Measurements from ENCODE around the gene TOB1. TPM values are rescaled to one million over a fixed set of nuclear protein-coding genes. Genes with fewer than 3 reads are reported as not detected.

The TOB1 gene
- polyA plus RNA-seq, 1 of the 3 experiments (the other 2 are of a cell fraction), result 19.3 TPM

DNA sequence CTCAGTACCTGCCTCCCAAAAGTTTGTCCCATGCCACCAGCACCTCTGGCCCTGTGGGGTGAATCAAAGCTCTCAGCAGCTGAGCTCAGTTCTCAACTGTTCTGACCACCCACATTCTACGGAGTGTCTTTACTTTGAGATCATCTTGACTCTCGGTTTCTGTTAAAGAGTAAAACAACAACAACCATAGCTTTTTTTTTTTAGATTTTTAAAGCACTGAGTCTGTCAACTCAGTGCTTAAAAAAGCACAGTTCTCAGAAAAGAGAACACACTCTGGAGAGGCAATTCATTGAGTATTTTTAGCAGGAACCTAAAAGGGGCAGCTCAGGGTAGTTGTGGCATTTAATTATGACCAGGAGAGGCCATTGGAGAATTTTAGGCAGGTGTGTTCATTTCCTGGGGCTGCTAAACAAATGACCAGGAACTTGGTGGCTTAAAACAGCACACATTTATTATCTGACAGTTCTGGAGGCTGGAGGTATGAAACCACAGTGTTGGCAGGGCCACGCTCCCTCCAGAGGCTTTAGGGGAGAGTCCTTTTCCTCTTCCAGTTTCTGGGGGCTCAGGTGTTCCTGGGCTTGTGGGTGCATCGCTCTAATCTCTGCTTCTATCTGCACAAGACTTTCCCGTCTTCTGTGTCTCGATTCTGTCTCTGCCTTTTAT is 37.5 kb downstream of the TOB1 start:
- H3K36me3 ChIP-seq (replicated peaks in 1 of 2; ENCODE audit: control insufficient read depth in 1 of 2, insufficient read depth in 2 of 2, low read length in 1 of 2), result no peaks in the 10 kb centered on the region
- no peak overlapping the region for H3K4me3 ChIP-seq (ENCODE audit: low read depth in 2 of 2, low read length in 1 of 2)
- H2AFZ ChIP-seq (ENCODE audit: low read depth), result no peak overlapping the region
- TF ChIP-seq, protein P1, sequence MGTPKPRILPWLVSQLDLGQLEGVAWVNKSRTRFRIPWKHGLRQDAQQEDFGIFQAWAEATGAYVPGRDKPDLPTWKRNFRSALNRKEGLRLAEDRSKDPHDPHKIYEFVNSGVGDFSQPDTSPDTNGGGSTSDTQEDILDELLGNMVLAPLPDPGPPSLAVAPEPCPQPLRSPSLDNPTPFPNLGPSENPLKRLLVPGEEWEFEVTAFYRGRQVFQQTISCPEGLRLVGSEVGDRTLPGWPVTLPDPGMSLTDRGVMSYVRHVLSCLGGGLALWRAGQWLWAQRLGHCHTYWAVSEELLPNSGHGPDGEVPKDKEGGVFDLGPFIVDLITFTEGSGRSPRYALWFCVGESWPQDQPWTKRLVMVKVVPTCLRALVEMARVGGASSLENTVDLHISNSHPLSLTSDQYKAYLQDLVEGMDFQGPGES (IDR thresholded peaks at IDR 0.05; ENCODE audit: low read depth, low read length), result no peak
- TF ChIP-seq, protein P2, sequence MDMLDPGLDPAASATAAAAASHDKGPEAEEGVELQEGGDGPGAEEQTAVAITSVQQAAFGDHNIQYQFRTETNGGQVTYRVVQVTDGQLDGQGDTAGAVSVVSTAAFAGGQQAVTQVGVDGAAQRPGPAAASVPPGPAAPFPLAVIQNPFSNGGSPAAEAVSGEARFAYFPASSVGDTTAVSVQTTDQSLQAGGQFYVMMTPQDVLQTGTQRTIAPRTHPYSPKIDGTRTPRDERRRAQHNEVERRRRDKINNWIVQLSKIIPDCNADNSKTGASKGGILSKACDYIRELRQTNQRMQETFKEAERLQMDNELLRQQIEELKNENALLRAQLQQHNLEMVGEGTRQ (IDR thresholded peaks at IDR 0.05; ENCODE audit: borderline replicate concordance, low read depth, low read length), result no peak
- no peak for TF ChIP-seq TAF1 (IDR thresholded peaks at IDR 0.05; ENCODE audit: borderline replicate concordance, low read depth, low read length)
- TF ChIP-seq TEAD4 (IDR thresholded peaks at IDR 0.05; ENCODE audit: borderline replicate concordance, insufficient read depth), result no peak
- no peak for TF ChIP-seq TCF12 (IDR thresholded peaks at IDR 0.05)
- WGBS (ENCODE audit: low lambda C conversion rate), result 74% methylated on average over 6 of the region's 6 CpGs
- DNase-seq, result no peak
- no peaks in the 10 kb centered on the region for H3K9me2 ChIP-seq
- no peaks in the 10 kb centered on the region for H3K9me3 ChIP-seq
- H3K27me3 ChIP-seq (ENCODE audit: insufficient read depth), result peaks cover 12% of the 10 kb centered on the region; the same call in 1 of the 2 replicates
- H3K9ac ChIP-seq, result no peak overlapping the region
- H3K27ac ChIP-seq (ENCODE audit: low read depth in 2 of 2, low read length in 1 of 2), result no peak overlapping the region
- no peaks in the 10 kb centered on the region for H3F3A ChIP-seq (replicated peaks; ENCODE audit: insufficient read depth)
- peaks cover 0 to 4% of the 10 kb centered on the region in 2 experiments; a peak in 1 of 4 replicates for H3K4me1 ChIP-seq (ENCODE audit: control insufficient read depth in 1 of 2, insufficient read depth in 2 of 2, low read depth in 1 of 2, low read length in 1 of 2)
- no peaks in the 10 kb centered on the region for H3K79me2 ChIP-seq (ENCODE audit: insufficient read depth)
- CTCF ChIA-PET, result interaction anchor here (1.2 to 8.1 kb wide), 5 partner anchors 11 to 202 kb away, joined by 4 to 100 read pairs (median 12); no protein-coding TSS in a partner anchor
- H3K4me2 ChIP-seq, result no peak overlapping the region
- POLR2A ChIA-PET, result no interaction called here
- H4K20me1 ChIP-seq (ENCODE audit: insufficient read depth), result no peaks in the 10 kb centered on the region

DNA sequence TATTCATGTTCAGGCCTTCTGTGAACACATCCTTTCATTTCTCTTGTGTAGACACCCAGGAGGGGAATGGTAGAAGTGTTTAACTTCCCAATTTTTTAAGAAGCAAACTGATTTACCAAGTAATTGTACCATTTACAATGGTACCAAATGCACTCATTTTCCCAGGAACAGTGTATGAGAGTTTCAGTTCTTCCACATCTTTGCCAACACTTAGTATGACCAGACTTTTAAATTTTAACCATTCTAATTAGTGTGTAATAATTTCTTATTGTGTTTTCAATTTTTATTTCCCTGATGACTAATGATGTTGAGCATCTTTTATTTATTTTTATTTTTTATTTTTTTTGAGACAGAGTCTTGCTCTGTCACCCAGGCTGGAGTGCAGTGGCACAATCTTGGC is 41.0 kb downstream of the TOB1 start:
- no peaks in the 10 kb centered on the region for H3F3A ChIP-seq (replicated peaks; ENCODE audit: insufficient read depth)
- H4K20me1 ChIP-seq (ENCODE audit: insufficient read depth), result no peaks in the 10 kb centered on the region
- DNase-seq, result no peak
- no peaks in the 10 kb centered on the region for H3K9me3 ChIP-seq
- H3K4me3 ChIP-seq (ENCODE audit: low read depth in 2 of 2, low read length in 1 of 2), result no peak overlapping the region
- no peak overlapping the region for H3K4me2 ChIP-seq
- 0 out of 2 replicates have a peak, but pooled peaks cover 12% of the 10 kb centered on the region for H3K27me3 ChIP-seq (ENCODE audit: insufficient read depth)
- no peaks in the 10 kb centered on the region for H3K9me2 ChIP-seq
- TF ChIP-seq EZH2phosphoT487 (IDR thresholded peaks at IDR 0.05; ENCODE audit: borderline replicate concordance, low read depth) (no peak), GABPA (IDR thresholded peaks at IDR 0.05; ENCODE audit: low read depth) (no peak), EP300 (IDR thresholded peaks at IDR 0.05; ENCODE audit: borderline replicate concordance in 1 of 2, low read depth in 1 of 2, low read length in 1 of 2) (no peak)
- no peak overlapping the region for H3K9ac ChIP-seq
- H3K36me3 ChIP-seq (replicated peaks in 1 of 2; ENCODE audit: control insufficient read depth in 1 of 2, insufficient read depth in 2 of 2, low read length in 1 of 2), result no peaks in the 10 kb centered on the region
- CTCF ChIA-PET, result interaction anchor here (1.0 to 6.7 kb wide), 3 partner anchors 16 to 42 kb away, joined by 3 to 31 read pairs (median 7); no protein-coding TSS in a partner anchor
- POLR2A ChIA-PET, result no interaction called here
- no peak overlapping the region for H3K27ac ChIP-seq (ENCODE audit: low read depth in 2 of 2, low read length in 1 of 2)
- no peak overlapping the region for H2AFZ ChIP-seq (ENCODE audit: low read depth)
- no peaks in the 10 kb centered on the region for H3K79me2 ChIP-seq (ENCODE audit: insufficient read depth)
- no peaks in the 10 kb centered on the region for H3K4me1 ChIP-seq (ENCODE audit: control insufficient read depth in 1 of 2, insufficient read depth in 2 of 2, low read depth in 1 of 2, low read length in 1 of 2)
